ENCODE results near the gene NID2. TPM values are rescaled to one million over a fixed set of nuclear protein-coding genes. Genes with fewer than 3 reads are reported as not detected.

NID2 gene
- total RNA-seq, 1 experiment from 2014 or later: 6.6 TPM

DNA sequence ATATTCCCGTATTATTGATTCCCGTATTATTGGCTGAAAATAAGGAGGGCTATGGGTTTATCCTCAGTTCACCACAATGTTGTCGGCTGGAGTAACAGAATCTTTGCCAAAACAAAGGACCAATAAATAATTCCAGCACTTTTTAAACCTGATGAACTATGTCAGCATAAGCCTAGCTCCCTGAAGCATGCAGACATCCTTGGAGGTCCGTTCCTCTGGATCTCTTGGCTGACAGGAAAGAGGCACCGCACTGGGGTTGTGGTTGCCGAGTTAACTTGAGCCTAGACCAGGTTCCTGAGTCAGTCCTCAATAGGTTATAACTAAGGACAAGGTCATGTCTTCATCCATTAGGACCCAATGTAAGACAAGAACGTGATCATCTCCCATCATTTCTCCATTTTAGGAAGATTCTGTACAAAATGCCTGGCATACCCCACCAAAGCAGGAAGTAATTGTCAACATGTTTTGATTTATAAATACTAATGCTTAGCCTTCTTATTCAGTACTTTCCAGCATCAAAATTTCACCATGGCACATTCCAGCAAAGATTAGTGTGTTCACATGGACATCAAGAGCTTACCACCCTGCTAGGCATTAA lies 36.6 kb downstream of the NID2 start:
- Mint-ChIP-seq H3K9me3 (peaks cover 0 to 6% of the 10 kb centered on the region in 2 experiments; a peak in 1 of 5 replicates), H3K27ac (no peak overlapping the region), H3K4me1 (peaks cover 8 to 13% of the 10 kb centered on the region in 2 experiments; a peak in 3 of 4 replicates), H3K4me3 (no peak overlapping the region), H3K36me3 (ENCODE audit: insufficient read depth in 1 of 3, low read depth in 3 of 3) (peaks cover 0 to 5% (median 0%) of the 10 kb centered on the region in 3 experiments; a peak in 1 of 7 replicates), H3K27me3 (ENCODE audit: low read depth) (no peaks in the 10 kb centered on the region)
- DNase-seq: no peak
- no peak overlapping the region for H2AFZ ChIP-seq (ENCODE audit: low read length)
- no peaks in the 10 kb centered on the region for H4K20me1 ChIP-seq (ENCODE audit: control insufficient read depth, insufficient read depth, insufficient read length)
- TF ChIP-seq, protein P1, sequence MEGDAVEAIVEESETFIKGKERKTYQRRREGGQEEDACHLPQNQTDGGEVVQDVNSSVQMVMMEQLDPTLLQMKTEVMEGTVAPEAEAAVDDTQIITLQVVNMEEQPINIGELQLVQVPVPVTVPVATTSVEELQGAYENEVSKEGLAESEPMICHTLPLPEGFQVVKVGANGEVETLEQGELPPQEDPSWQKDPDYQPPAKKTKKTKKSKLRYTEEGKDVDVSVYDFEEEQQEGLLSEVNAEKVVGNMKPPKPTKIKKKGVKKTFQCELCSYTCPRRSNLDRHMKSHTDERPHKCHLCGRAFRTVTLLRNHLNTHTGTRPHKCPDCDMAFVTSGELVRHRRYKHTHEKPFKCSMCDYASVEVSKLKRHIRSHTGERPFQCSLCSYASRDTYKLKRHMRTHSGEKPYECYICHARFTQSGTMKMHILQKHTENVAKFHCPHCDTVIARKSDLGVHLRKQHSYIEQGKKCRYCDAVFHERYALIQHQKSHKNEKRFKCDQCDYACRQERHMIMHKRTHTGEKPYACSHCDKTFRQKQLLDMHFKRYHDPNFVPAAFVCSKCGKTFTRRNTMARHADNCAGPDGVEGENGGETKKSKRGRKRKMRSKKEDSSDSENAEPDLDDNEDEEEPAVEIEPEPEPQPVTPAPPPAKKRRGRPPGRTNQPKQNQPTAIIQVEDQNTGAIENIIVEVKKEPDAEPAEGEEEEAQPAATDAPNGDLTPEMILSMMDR (conservative IDR thresholded peaks at IDR 0.05): no peak
- H3K23ac ChIP-seq (ENCODE audit: insufficient read length, low read depth, low read length): no peak overlapping the region
- no peak overlapping the region for H3K4me2 ChIP-seq (ENCODE audit: insufficient read depth, insufficient read length, low read length)
- WGBS (ENCODE audit: extremely low coverage, insufficient read length, low lambda C conversion rate): no CpG with 5 or more reads among the region's 7 CpGs
- H2AK5ac ChIP-seq (ENCODE audit: insufficient read length, low read length): no peak overlapping the region
- no peak overlapping the region for H3K18ac ChIP-seq (ENCODE audit: insufficient read length, low read depth, low read length)
- H3K4ac ChIP-seq (ENCODE audit: low read depth, low read length): no peak overlapping the region
- no peak overlapping the region for H3K27ac ChIP-seq (ENCODE audit: insufficient read length, low read depth, low read length)
- no peak overlapping the region for H4K5ac ChIP-seq (ENCODE audit: insufficient read length, low read depth, low read length)
- H3K9me3 ChIP-seq (ENCODE audit: control insufficient read depth, low read depth, low read length): no peaks in the 10 kb centered on the region
- no peak overlapping the region for H2BK5ac ChIP-seq (ENCODE audit: insufficient read length, low read length)
- no peaks in the 10 kb centered on the region for H3K27me3 ChIP-seq (ENCODE audit: insufficient read depth, low read length)
- no peak overlapping the region for H2BK15ac ChIP-seq (ENCODE audit: low read depth, low read length)
- no peak overlapping the region for H4K8ac ChIP-seq (replicated peaks; ENCODE audit: insufficient read length, low read depth, low read length)
- no peak overlapping the region for H3K56ac ChIP-seq (ENCODE audit: insufficient read length, low read depth, low read length)
- no peak overlapping the region for H2BK120ac ChIP-seq (ENCODE audit: low read depth, low read length, poor library complexity, severe bottlenecking)
- no peak overlapping the region for H2BK20ac ChIP-seq (ENCODE audit: low read depth, low read length, poor library complexity, severe bottlenecking)
- no peaks in the 10 kb centered on the region for H3K23me2 ChIP-seq (ENCODE audit: insufficient read length, low read depth, low read length, poor library complexity, severe bottlenecking)
- no peak overlapping the region for H4K91ac ChIP-seq (ENCODE audit: insufficient read length, low read depth, low read length)
- no peaks in the 10 kb centered on the region for H3K79me1 ChIP-seq (ENCODE audit: insufficient read depth, low read depth, low read length, poor library complexity, severe bottlenecking)
- no peaks in the 10 kb centered on the region for H3K79me2 ChIP-seq (ENCODE audit: insufficient read depth, low read length)
- no peaks in the 10 kb centered on the region for H3K4me1 ChIP-seq (ENCODE audit: insufficient read depth, low read length)
- no peak overlapping the region for H3T11ph ChIP-seq (ENCODE audit: low read length)
- no peak overlapping the region for H2BK12ac ChIP-seq (ENCODE audit: insufficient read length, low read depth, low read length)
- no peak overlapping the region for H3K14ac ChIP-seq (ENCODE audit: insufficient read depth, low read length)
- H3K9ac ChIP-seq (ENCODE audit: extremely low read depth, insufficient read length, low read length): no peak overlapping the region

Measured in H9 (cell line).